Endothelial cell of umbilical vein (primary cell): ENCODE measurements around the gene CR2.

Experiments used
- POLR2A ChIP-seq: IDR thresholded peaks from 2 replicates; pipeline ENCODE4 v1.6.1; 2012; ENCODE audit warnings: low read depth, mild to moderate bottlenecking, control low read depth, low read length
- TF ChIP-seq, protein P1 (sequence below), 2 donors: IDR thresholded peaks; 1 replicate in 1 of 2; 2 replicates in 1 of 2; pipeline ENCODE4 v1.5.1; 2011; ENCODE audit warnings: low read length in 2 of 2, mild to moderate bottlenecking in 2 of 2, moderate library complexity in 2 of 2, control low read depth in 1 of 2, inconsistent platforms in 1 of 2, low read depth in 1 of 2; ENCODE audit not compliant: insufficient read depth in 1 of 2; ENCODE audit errors: extremely low read depth in 1 of 2

GRCh38 chr1:207424570-207425131, 29.5 kb upstream of the CR2 start:
- TF ChIP-seq, protein P1, sequence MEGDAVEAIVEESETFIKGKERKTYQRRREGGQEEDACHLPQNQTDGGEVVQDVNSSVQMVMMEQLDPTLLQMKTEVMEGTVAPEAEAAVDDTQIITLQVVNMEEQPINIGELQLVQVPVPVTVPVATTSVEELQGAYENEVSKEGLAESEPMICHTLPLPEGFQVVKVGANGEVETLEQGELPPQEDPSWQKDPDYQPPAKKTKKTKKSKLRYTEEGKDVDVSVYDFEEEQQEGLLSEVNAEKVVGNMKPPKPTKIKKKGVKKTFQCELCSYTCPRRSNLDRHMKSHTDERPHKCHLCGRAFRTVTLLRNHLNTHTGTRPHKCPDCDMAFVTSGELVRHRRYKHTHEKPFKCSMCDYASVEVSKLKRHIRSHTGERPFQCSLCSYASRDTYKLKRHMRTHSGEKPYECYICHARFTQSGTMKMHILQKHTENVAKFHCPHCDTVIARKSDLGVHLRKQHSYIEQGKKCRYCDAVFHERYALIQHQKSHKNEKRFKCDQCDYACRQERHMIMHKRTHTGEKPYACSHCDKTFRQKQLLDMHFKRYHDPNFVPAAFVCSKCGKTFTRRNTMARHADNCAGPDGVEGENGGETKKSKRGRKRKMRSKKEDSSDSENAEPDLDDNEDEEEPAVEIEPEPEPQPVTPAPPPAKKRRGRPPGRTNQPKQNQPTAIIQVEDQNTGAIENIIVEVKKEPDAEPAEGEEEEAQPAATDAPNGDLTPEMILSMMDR (IDR thresholded peaks at IDR 0.05; ENCODE audit: extremely low read depth in 1 of 2, insufficient read depth in 1 of 2, low read depth in 1 of 2, low read length in 2 of 2): no peak
- no peak for TF ChIP-seq POLR2A
